GM12878 (cell line): ENCODE results near the gene SMG6. TPM values are rescaled to one million over a fixed set of nuclear protein-coding genes. Genes with fewer than 3 reads are reported as not detected.

Source experiments
- ATAC-seq: fragments of 200-7000 bp; cut with Tn5 transposase; 3 replicates; pipeline ENCODE4 v1.9.1; 2020; ENCODE audit warnings: mild to moderate bottlenecking, moderate library complexity
- BruUV-seq: library from RNA; stranded (reverse); fragments of 400-500 nt; replicated peaks from 2 replicates; lab custom pipeline; 2021; lab: Mats Ljungman, UMichigan
- CTCF ChIA-PET: fragments of 300-600 bp; sonication (Branson Sonifier 250); formaldehyde crosslinking; extraction: SDS; loops from one replicate; lab custom pipeline; 2021; ENCODE audit warnings: inconsistent platforms; lab: Yijun Ruan, JAX
- POLR2A ChIA-PET: fragments of 350-600 bp; formaldehyde crosslinking; extraction: SDS; loops from one replicate; lab custom pipeline; 2021; ENCODE audit warnings: inconsistent platforms; lab: Charles Lee
- RAD21 ChIA-PET: fragments of 300-600 bp; sonication (Branson Sonifier 250); formaldehyde crosslinking; loops from one replicate; lab custom pipeline; 2023; ENCODE audit warnings: antibody characterized with exemption; ENCODE audit not compliant: unreplicated experiment; lab: Charles Lee
- SMC1A ChIA-PET: fragments of 300-600 bp; sonication (Branson Sonifier 250); formaldehyde crosslinking; loops from one replicate; lab custom pipeline; 2023; ENCODE audit not compliant: unreplicated experiment, uncharacterized antibody; lab: Charles Lee
- DNase-seq: peaks from one replicate; pipeline ENCODE4 v3.0.0-alpha.2; 2011; ENCODE audit warnings: low read depth, low spot score
- FAIRE-seq: peaks from 3 replicates; lab custom pipeline; 2011; peaks lifted over from hg19 to GRCh38; lab: Jason Lieb, UNC
- H2AFZ ChIP-seq: 2 replicates; pipeline ENCODE4 v1.6.0; 2011; ENCODE audit warnings: low read depth, low read length, control low read depth; ENCODE audit not compliant: control insufficient read depth
- H3K27ac ChIP-seq: 2 replicates; pipeline ENCODE4 v1.5.1; 2011; ENCODE audit warnings: control low read depth; ENCODE audit not compliant: control insufficient read depth, insufficient read depth
- H3K27me3 ChIP-seq, 2 experiments: replicated peaks in 1 of 2; 2 replicates each; pipeline versions ENCODE4 v1.6.0 to v1.6.1; 2011; ENCODE audit warnings: low read length in 1 of 2; ENCODE audit not compliant: control insufficient read depth in 2 of 2, insufficient read depth in 2 of 2
- H3K36me3 ChIP-seq, 2 experiments: 2 replicates each; pipeline ENCODE4 v1.5.1; 2011; ENCODE audit warnings: low read length in 1 of 2; ENCODE audit not compliant: control insufficient read depth in 2 of 2, insufficient read depth in 2 of 2
- H3K4me1 ChIP-seq: 2 replicates; pipeline ENCODE4 v1.6.1; 2011; ENCODE audit warnings: mild to moderate bottlenecking, low read length, moderate library complexity, mixed read lengths; ENCODE audit not compliant: control insufficient read depth, insufficient read depth
- H3K4me2 ChIP-seq: 2 replicates; pipeline ENCODE4 v1.6.0; 2011; ENCODE audit warnings: control low read depth; ENCODE audit not compliant: control insufficient read depth, insufficient read depth
- H3K4me3 ChIP-seq: fragments of 200-600 bp; sonication (generic); 2 replicates; pipeline ENCODE4 v1.5.1; 2016
- H3K79me2 ChIP-seq: 2 replicates; pipeline ENCODE4 v1.6.0; 2011; ENCODE audit warnings: low read length; ENCODE audit not compliant: control insufficient read depth, insufficient read depth
- H3K9ac ChIP-seq: 2 replicates; pipeline ENCODE4 v1.8.0; 2011; ENCODE audit warnings: low read length, control low read depth, mixed read lengths; ENCODE audit not compliant: control insufficient read depth, insufficient read depth
- H3K9me3 ChIP-seq: replicated peaks from 3 replicates; pipeline ENCODE4 v1.5.1; 2011; ENCODE audit warnings: mild to moderate bottlenecking, low read length; ENCODE audit not compliant: control insufficient read depth, insufficient read depth
- H4K20me1 ChIP-seq: 2 replicates; pipeline ENCODE4 v1.6.0; 2011; ENCODE audit not compliant: control insufficient read depth, insufficient read depth
- BCLAF1 ChIP-seq: fragments of 450-650 bp; IDR thresholded peaks from 2 replicates; pipeline ENCODE4 v1.6.1; 2017; ENCODE audit warnings: antibody characterized with exemption, mild to moderate bottlenecking, moderate library complexity
- RFX5 ChIP-seq: IDR thresholded peaks from 2 replicates; pipeline ENCODE4 v1.6.1; 2011; ENCODE audit warnings: low read depth, low read length, improper control_type of control experiment
- STAT3 ChIP-seq: IDR thresholded peaks from 2 replicates; pipeline ENCODE4 v1.6.1; 2011; ENCODE audit warnings: low read depth, low read length, improper control_type of control experiment
- TCF7 ChIP-seq: IDR thresholded peaks from 2 replicates; pipeline ENCODE4 v1.6.1; 2014; ENCODE audit warnings: antibody characterized with exemption, borderline replicate concordance
- ZNF384 ChIP-seq: IDR thresholded peaks from 2 replicates; pipeline ENCODE4 v1.6.1; 2012; ENCODE audit warnings: low read depth, mild to moderate bottlenecking, low read length, improper control_type of control experiment, borderline replicate concordance
- in situ Hi-C: fragments of 300-500 bp; cut with MboI; formaldehyde crosslinking; loops from 9 replicates; pipeline ENCODE4 v1.14.3; 2018; ENCODE audit warnings: mixed read lengths
- intact Hi-C: fragments of 100-400 bp; cut with micrococcal nuclease; formaldehyde crosslinking; loops from one replicate; pipeline ENCODE4 v1.14.2; 2022; ENCODE audit not compliant: unreplicated experiment
- polyA plus RNA-seq, 11 experiments: library from polyadenylated mRNA; depleted of rRNA in 4 of 11; unstranded in 6 of 11; stranded (reverse) in 5 of 11; fragments of >200 nt; fragmentation: Nextera tagmentation in 4 of 11; fragmentation: Illumina TruSeq in 1 of 11; extraction: Ambion mirVana in 4 of 11; extraction: Trizol in 1 of 11; gene quantifications; 1 replicate in 1 of 11; 2 replicates in 10 of 11; pipeline versions ENCODE4 v1.2.1 to v1.2.3, GENCODE V29; 2011 to 2016; ENCODE audit warnings: inconsistent platforms in 2 of 11, missing spikeins in 2 of 11, low read depth in 1 of 11
- total RNA-seq, 4 experiments: library from RNA; depleted of rRNA in 3 of 4; stranded (reverse); fragments of >200 nt in 3 of 4; fragmentation: Illumina TruSeq in 1 of 4; extraction: Trizol in 1 of 4; gene quantifications; 2 replicates each; pipeline versions ENCODE4 v1.2.1 to v1.2.3, GENCODE V29; 2013 to 2021

The SMG6 gene
- total and polyA plus RNA-seq, 10 of the 15 experiments (the other 5 are each of a cell fraction or from before 2014, with no cell fraction given) = 0.58 to 28.7 (median 15.7) TPM

- TF ChIP-seq BCLAF1 (no peak), RFX5 (no peak)
Observed at GRCh38 chr17:2227025-2227699, 76.4 kb downstream of the SMG6 start (continued).

DNA sequence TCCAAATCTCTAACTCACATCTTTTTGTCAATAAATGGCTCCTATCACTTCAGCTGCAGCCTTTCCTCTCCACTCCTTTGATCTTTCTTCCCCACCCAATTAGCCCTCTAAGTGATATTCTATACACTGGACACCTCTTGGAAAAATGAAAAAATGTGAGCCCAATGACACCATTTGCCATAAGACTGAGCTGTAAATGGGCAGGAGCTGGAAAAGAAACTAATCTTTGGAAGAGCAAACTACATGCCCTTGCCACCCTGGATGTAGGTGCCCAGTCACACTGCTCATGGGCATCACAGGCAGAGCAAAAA is 80.0 kb downstream of the SMG6 start:
- no peak for DNase-seq
- in situ Hi-C loops = no loop called here
- intact Hi-C loops = no loop called here
- FAIRE-seq = no peak
- Histone ChIP-seq H3K27ac (peak overlapping the region; percentile 87), H3K9me3 (no peaks in the 10 kb centered on the region), H3K4me2 (peak overlapping the region; percentile 73), H3K9ac (peak overlapping the region; percentile 59), H4K20me1 (no peaks in the 10 kb centered on the region), H3K4me3 (0 out of 2 replicates have a peak overlapping the region, but pooled peaks have one; percentile 29), H3K4me1 (peaks cover 25% of the 10 kb centered on the region), H3K36me3 (peaks cover 1 to 7% of the 10 kb centered on the region in 2 experiments; a peak in 3 of 4 replicates), H3K27me3 (no peaks in the 10 kb centered on the region), H3K79me2 (peaks cover 6% of the 10 kb centered on the region), H2AFZ (no peak overlapping the region)
- no peak for ATAC-seq
- no TSS peak for BruUV-seq
- TF ChIP-seq TCF7 (peak; percentile 48; the same call in 1 of the 2 replicates), ZNF384 (no peak), STAT3 (0 out of 2 replicates have a peak, but pooled peaks have one; percentile 5)
- ChIA-PET POLR2A (interaction anchor here (0.7 to 4.4 kb wide), 19 partner anchors 8 to 167 kb away, joined by 3 to 22 read pairs (median 6); partner anchors contain the start of genes HIC1 and TSR1), SMC1A (interaction anchor here (0.8 to 6.6 kb wide), 31 partner anchors 8 to 168 kb away, joined by 3 to 70 read pairs (median 9); partner anchors contain the start of gene HIC1), RAD21 (interaction anchor here (0.9 to 5.5 kb wide), 29 partner anchors 8 to 193 kb away, joined by 3 to 50 read pairs (median 6); partner anchors contain the start of gene HIC1), CTCF (interaction anchor here (0.7 to 6.3 kb wide), 26 partner anchors 9 to 169 kb away, joined by 3 to 37 read pairs (median 4); partner anchors contain the start of gene HIC1)
